HTR-8/SVneo (cell line): Measurements from ENCODE around the gene BEX1.

Experiments
- DNase-seq: peaks from one replicate; pipeline ENCODE4 v3.0.0; 2011; ENCODE audit warnings: low spot score, mixed read lengths; ENCODE audit not compliant: insufficient read length
- FAIRE-seq: peaks from 2 replicates; lab custom pipeline; 2011; peaks lifted over from hg19 to GRCh38; lab: Jason Lieb, UNC

The BEX1 gene

GRCh38 chrX:103012945-103013344, 51.0 kb downstream of the BEX1 start:
- DNase-seq (no peak), FAIRE-seq (no peak)
